Eye (tissue), 1 donor: Measurements from ENCODE around the gene STXBP5L.
"Not testable (repeated sequence)": the region's sequence is repeated elsewhere in the genome, so short reads cannot be mapped to it uniquely, and the experiment has no call there.

Experiments
- DNase-seq: peaks from one replicate; pipeline ENCODE4 v3.0.0-alpha.2; 2015

The STXBP5L gene

DNA sequence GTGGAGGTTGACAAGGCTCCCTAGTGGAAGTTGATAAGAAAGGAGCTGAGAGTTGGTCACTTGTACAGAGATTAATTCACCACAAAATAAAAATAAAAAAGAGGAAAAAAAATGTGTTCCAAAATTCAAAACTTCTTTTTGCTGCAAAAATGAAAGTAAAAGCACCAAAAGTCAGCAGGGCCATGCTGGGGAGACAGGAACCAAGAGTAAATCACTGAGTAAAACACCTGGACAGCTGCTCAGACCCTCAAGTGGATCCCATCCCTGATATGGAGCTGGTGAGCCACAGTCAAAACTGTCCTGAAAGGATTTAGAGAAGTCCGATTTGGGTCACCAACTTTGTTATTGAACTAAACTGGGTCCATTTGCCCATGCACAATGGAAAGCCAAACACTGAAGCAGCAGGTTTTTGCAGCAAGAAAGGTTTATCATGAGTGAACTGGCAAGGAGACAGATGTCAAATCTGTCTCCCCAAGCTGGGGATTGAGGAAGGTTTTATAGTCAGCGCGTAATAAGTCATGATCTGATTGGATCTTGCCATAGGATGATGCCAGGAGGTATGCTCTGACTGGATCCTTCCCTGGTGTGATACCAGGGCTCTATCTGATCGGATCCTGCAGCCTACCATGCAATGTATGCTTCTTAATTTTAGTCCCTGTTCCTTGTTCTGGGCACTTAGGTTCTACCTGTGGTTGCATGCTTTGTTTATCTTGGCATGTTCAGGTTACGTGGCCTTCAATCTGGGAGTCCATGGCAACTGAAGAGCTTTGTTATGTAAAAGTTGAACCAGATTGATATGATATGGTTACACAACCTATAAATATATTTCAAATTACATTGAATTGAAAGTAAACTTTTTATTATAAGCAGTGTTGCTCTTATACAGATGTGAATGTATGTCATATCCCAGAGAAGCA lies 324.6 kb downstream of the STXBP5L start:
- DNase-seq = no peak

DNA sequence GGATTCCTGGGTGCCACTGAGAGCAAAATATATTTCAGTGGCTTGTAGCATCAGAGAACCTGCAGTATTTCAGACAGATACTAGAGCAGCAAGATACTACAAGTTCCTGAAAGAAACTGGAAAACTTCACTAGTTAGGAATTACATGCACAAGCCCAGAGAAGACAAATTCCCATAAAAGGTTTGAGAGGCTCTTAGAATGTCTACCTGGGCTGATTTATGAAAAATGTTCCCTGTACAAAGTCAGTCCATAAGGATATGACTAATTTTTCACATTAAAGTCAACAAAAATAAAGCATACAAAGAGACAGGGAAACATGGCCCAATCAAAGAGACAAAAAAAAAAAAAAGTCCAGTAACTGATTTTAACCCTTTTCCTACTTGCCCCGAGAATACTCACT lies 335.2 kb downstream of the STXBP5L start:
- DNase-seq = no peak

DNA sequence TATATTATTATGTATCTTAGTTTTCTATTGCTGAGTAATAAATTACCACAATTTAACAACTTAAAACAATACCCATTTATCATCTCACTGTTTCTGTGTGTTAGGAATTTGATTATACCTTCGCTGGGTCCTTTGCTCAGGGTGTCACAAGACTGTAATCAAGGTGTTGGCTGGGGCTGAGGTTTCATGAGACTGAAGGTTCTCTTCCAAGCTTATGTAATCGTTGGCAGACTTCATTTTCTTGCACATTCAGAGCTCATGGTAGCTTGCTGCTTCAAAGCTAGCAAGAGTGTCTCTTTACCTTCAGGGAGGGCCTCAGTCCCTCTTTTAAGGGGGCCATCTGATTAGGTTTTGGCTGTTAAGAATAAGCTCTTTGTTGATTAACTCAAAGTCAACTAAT lies 344.7 kb downstream of the STXBP5L start:
- DNase-seq = peak; percentile 1

DNA sequence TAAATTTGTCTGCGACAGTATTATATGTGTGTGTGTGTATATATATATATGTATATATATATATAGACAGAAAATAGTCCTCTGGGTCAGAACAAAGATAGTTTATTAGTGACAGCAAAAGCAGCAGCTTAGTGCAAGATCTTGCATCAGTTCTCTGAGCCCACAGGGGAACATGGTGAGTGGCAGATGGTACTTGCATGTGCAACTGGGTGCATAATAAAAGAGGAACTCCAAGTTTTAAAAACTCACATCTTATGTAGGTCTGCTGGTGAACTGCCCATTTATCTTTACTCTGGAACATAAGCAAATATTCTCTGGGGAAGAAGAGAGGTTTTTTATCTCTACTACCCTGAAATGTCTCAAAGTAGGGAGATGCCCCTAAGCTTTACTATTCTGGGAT lies 361.4 kb downstream of the STXBP5L start:
- no peak for DNase-seq

DNA sequence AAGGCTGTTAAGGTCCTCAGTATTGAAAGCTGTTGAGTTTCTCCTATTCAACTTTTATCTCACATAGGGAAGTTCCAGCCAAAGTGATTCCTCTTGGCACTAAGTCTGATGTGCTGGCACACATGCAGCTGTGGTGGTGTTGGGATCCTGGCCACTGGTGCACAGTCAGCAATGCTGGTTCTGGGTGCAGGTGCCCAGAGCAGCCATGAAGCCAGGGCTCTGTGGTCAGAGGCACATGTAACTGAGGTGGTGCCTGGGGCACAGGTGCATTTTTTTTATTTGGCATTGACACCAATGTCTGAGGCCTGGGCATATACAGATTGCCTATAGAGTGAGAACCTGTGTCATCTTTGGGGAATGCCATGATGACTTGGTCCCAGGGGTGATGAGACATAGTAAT lies 366.4 kb downstream of the STXBP5L start:
- no peak for DNase-seq

- DNase-seq = no peak
Observed at GRCh38 chr3:121295452-121295851, 387.4 kb downstream of the STXBP5L start.

GRCh38 chr3:121295979-121296378 lies 388.0 kb downstream of the STXBP5L start:
- no peak for DNase-seq

DNA sequence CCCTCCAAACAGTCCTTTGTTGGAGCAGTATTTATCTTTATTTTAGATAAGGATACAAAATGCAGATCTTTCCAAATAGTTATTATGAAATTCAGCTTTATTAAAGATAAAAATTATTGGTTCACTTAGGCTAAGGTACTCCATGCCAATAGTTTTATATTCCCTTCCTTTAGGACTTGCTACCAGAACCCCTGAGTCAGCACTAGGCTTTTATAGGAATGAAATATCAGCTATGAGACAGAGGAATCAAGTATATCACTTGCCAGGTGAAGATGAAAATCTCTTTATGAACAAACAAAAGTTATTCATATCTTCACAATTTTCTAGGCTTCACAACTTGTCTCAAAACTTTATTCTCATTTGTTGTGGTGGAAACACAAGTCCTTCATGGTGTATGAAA lies 416.3 kb downstream of the STXBP5L start:
- DNase-seq = no peak

GRCh38 chr3:121330118-121330517 lies 422.1 kb downstream of the STXBP5L start:
- no peak for DNase-seq

DNA sequence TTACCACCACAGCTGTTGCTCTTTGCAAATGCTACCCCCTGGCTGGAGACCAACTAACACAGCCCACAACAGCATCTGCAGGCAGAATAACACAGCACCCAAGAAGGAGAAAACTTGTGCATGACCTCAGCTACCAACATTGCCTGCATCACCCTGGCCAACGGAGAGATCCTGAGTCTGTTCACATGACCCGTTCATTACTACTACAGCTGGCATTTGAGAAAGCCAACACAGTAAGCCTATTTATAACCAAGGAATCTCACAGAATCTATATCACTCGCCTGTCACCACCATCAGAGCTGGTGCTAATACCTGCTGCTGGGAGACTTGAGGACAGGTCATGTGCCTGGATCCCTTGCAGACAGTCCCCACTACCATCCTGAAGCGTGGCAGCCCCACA lies 422.6 kb downstream of the STXBP5L start:
- no peak for DNase-seq

GRCh38 chr3:121355960-121356359 lies 448.0 kb downstream of the STXBP5L start:
- not testable (repeated sequence) for DNase-seq

DNA sequence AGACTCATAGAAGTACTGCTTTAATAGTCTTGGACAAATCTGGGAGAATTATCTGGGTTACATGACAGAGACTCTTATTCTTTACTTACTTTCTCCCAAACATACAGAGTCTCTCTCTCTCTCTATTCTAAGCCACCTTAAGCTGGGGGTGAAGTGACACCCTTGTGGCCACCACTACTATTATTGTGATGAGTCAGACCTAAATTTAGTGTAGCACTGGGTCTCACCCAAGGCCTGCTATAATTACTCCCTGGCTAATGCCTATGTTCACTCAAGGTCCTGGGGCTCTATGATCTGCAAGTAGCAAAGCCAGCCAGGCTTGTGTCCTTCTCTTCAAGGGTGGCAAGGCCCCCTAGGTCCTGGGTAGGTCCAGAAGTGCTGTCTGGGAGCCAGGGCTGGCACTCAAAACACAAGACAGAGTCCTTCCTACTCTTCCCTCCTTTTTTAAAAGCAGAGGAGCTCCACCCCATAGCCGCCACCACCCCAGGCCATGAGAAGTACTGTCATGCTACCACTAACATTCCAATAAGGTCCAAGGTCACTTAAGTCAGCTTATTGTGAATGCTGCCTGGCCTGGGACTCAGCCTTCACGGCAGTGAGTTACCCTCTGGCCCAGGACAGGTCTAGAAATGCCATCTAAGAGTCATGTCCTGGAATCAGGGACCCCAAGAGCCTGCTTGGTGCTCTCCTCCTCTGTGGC lies 454.2 kb downstream of the STXBP5L start:
- DNase-seq = no peak

DNA sequence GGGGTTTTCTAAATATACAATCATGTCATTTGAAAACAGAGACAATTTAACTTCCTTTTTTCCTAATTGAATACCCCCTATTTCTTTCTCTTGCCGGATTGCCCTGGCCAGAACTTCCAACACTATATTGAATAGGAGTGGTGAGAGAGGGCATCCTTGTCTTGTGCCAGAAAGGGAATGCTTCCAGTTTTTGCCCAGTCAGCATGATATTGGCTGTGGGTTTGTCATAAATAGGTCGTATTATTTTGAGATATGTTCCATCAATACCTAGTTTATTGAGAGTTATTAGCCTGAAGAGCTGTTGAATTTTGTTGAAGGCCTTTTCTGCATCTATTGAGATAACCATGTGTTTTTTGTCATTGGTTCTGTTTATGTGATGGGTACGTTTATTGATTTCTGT lies 480.3 kb downstream of the STXBP5L start:
- not testable (repeated sequence) for DNase-seq

- not testable (repeated sequence) for DNase-seq
Observed at GRCh38 chr3:121395967-121396366, 488.0 kb downstream of the STXBP5L start.

DNA sequence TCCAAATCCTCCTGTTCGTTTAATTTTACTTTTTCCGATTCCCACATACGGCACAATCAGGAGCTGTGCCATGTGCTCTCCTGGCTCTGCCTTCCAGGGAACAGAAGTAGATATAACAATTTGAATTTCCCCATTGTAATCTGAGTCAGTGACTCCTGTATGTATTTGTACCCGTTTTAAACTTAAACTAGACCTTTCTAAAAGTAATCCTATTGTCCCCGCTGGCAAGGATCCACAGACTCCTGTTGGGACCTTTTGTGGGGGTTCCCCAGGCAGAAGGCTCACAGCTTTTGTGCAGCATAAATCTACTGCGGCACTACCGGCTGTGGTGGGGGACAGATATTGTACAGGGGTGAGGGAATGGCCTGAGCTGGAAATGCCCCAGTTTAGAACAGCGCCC lies 490.0 kb downstream of the STXBP5L start:
- DNase-seq = not testable (repeated sequence)

- no peak for DNase-seq
Observed at GRCh38 chr3:121399820-121400219, 491.8 kb downstream of the STXBP5L start.

DNA sequence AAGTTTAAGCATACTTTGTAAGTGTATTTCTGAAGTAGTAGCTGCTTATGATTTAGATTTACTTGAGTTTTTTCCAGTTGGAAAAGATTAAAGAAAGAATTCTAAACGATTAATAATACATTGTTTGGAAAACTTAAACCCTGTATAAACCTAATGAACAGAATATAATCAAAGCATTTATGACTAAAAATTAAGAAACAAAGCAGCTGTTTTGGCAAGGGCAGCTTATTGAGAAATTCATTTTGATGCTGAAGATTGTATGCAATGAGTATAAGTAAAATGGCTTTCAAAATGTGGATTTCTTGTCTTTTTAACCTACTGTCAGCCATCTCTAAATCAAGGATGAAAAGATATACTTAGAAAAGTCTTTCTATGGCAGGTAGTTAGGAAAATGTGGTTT lies 497.6 kb downstream of the STXBP5L start:
- no peak for DNase-seq

DNA sequence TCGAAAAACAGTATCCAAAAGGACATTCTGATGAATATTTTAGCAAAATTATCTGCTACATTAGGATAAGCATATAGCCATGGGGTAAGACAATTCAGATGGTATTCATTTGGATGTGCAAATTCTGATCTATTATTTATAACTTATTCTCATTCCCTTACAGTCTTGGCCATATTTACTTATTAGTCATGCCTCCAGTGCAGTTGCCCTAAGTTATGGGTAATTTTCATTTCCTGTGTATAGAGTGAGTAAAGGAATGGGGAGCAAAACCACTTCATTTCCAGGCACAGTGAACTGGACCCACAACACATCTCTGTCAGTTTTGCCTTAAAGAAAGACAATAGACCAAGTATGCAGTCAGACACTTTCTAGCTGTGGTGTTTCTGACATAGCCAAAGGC lies 503.5 kb downstream of the STXBP5L start:
- no peak for DNase-seq

DNA sequence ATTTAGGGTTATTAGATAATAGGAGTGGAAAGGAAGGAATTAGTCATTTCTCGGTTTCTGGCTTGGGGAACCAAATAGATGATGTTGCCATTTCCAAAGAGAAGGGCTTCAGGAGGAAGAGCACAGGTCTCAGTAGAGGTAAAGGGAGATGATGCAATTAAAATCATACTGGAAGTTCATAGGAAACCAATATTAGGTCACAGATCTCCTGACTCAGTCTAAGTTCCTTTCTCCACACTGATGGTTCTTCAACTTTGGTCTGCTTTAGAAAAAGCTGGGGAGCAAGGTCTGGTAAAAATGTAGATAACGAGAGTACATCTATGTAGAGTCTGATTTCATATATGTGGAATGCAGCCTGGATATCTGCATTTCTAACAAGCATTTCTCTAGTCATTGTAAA lies 506.9 kb downstream of the STXBP5L start:
- no peak for DNase-seq

- DNase-seq = no peak
Observed at GRCh38 chr3:121418182-121418581, 510.2 kb downstream of the STXBP5L start.

DNA sequence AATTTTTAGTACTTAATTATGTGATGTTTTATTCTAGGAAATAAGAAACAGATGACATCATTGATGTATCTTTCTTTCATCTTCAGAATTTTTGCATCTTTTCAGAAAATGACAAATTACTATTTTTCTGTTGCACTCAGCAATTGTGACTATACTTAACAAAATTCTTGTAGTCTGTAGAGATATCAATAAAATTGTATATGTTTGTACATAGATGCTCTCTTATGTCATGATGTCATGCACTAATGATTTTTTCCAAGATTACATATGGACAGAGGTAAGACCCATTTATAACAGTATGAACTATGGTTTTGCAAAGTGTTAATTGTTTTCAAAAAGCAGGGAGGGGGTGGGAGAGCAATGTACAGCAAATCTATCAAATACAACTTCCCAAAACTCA lies 516.5 kb downstream of the STXBP5L start:
- no peak for DNase-seq

DNA sequence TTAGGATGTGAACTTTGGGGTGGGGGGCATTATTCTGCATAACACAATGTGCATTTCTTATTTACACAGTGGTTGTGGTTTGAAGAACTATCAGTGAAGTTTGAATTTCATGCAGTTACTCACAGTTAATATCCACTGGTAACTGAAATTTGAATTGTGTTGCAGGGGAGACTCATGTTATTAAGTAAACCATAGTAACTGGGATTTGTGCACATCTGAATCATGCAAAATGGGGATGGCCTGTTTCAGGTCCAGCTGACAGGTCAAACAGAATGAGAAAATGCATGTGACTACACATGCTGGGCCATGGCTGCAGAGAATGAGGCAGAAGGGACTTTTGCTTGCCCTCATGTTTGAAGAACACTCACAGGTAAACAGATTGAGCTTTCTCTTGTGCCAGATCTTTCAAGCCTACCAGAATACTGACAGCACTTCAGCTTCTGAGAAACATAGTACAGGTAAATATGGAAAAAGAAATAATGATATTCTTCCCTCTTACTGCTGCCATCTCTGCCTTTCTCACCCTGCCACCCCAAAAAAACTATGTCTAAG lies 522.7 kb downstream of the STXBP5L start:
- no peak for DNase-seq

DNA sequence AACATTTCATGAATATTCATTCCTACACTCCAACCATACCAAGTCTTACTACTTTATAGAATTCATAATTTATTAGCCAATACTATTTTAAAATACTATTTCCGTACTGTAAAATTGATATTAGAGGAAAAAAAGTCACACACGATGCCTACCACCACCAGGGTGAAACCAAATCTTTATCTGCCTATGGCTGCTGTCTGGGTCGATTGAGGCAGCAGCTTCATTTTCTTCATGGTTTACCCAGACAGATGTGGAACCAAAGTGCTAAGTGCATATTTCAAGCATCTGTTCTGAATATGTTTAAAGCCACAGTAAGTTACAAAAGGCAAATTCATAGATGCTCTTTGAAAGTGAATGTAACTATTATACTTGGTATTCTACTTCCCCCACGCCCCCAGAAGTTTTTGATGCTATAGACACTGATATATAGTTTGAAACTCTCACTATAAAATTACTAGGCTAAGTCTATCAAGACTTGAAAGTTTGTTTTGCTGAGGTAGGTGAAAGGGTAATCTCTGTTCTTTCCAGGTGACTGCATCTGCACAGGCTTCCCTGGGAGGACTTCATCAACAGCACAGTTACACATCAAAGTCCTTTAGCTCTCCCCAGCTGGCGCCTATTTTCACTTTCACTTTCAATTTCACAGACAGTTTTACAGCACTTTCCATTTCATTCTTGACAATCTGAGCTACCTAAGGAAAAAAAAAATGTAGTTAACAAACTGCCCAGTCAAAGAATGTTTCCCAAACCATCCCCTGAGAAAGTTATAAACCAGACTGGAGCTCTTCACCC lies 523.9 kb downstream of the STXBP5L start:
- DNase-seq = peak; percentile 39
